ENCODE measurements around the gene ZNF518A.

Gene ZNF518A, protein sequence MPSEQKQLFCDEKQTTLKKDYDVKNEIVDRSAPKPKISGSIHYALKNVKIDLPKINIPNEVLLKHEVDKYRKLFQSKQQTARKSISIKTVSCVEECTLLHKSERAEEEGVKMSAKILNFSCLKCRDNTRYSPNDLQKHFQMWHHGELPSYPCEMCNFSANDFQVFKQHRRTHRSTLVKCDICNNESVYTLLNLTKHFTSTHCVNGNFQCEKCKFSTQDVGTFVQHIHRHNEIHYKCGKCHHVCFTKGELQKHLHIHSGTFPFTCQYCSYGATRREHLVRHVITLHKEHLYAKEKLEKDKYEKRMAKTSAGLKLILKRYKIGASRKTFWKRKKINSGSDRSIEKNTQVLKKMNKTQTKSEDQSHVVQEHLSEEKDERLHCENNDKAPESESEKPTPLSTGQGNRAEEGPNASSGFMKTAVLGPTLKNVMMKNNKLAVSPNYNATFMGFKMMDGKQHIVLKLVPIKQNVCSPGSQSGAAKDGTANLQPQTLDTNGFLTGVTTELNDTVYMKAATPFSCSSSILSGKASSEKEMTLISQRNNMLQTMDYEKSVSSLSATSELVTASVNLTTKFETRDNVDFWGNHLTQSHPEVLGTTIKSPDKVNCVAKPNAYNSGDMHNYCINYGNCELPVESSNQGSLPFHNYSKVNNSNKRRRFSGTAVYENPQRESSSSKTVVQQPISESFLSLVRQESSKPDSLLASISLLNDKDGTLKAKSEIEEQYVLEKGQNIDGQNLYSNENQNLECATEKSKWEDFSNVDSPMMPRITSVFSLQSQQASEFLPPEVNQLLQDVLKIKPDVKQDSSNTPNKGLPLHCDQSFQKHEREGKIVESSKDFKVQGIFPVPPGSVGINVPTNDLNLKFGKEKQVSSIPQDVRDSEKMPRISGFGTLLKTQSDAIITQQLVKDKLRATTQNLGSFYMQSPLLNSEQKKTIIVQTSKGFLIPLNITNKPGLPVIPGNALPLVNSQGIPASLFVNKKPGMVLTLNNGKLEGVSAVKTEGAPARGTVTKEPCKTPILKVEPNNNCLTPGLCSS (N-terminal part only)

DNA sequence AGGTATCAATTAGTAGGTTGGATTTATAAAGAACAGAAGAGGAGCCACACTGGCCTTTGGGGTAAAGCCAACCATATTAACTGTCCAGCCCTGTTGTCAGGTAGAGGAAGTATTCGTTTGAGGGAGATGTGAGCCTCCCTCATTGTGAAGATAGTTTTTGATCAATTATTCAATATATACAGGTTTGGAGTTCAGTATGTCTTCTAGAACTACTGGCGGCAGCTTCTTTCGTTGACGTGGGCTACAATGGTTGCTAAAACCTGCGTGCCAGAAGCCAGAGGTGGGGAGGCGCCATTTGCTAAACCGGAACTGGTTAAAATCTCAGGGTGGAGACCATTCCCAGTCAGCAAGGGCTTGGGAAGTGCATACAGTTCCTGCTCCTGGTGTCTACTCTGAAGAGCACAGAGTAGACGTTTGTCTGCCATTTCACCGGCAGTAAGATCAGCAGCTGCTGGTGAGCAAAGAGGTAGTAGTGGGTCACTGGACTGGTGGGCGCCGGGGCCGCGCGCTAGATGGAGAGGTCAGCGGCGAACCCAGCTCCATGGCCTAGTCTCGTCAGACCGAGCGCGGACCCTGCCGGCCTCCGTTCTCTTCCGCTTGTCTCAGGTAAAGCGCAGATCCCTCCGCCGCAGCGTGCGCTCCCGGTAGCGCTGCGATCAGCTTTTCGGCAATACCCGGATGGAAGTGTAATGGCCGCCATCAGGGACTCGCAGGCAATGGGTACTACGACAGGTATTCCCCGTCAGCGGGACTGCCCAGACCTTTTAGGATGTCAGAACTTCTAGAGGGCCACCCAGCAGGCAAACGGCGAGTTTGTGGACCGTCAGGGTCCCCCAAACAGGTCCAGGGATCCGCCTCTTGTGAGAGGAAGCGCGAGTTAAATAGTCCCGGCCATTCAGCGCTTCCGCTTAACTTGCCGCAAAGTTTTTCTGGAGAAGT is at the start of gene ZNF518A:
Gene ZNF518A, plus strand, starts transcription at position 911 of the 939 bp plus-strand sequence. CDS start 26,026 bp downstream, outside the sequence.
- TF ChIP-seq, protein P1, sequence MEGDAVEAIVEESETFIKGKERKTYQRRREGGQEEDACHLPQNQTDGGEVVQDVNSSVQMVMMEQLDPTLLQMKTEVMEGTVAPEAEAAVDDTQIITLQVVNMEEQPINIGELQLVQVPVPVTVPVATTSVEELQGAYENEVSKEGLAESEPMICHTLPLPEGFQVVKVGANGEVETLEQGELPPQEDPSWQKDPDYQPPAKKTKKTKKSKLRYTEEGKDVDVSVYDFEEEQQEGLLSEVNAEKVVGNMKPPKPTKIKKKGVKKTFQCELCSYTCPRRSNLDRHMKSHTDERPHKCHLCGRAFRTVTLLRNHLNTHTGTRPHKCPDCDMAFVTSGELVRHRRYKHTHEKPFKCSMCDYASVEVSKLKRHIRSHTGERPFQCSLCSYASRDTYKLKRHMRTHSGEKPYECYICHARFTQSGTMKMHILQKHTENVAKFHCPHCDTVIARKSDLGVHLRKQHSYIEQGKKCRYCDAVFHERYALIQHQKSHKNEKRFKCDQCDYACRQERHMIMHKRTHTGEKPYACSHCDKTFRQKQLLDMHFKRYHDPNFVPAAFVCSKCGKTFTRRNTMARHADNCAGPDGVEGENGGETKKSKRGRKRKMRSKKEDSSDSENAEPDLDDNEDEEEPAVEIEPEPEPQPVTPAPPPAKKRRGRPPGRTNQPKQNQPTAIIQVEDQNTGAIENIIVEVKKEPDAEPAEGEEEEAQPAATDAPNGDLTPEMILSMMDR (conservative IDR thresholded peaks at IDR 0.05): no peak
- TF ChIP-seq ZFX (IDR thresholded peaks at IDR 0.05): peak; percentile 82
- peak within 1 kb of the TSS; percentile 86 for H3K27ac ChIP-seq

DNA sequence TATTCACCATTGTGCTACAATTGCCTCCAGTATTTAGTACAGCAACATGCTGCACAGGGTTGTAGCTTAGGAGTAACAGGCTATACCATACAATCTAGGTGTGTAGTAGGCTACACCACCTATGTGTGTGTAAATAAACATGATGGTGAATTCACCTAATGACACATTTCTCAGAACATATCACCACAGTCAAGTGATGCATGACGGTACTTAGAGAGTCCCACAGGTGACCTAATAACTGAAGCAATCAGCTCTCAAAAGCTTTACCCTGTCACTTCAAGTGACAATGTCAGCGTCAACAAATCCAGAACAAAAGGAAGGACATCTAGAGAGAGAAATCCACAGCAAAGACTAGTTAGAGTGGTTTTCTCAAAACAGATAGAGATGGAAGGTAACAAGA is 47.9 kb upstream of the ZNF518A start:
- no peak for TF ChIP-seq ZFX (IDR thresholded peaks at IDR 0.05)
- TF ChIP-seq, protein P1 (conservative IDR thresholded peaks at IDR 0.05): no peak

DNA sequence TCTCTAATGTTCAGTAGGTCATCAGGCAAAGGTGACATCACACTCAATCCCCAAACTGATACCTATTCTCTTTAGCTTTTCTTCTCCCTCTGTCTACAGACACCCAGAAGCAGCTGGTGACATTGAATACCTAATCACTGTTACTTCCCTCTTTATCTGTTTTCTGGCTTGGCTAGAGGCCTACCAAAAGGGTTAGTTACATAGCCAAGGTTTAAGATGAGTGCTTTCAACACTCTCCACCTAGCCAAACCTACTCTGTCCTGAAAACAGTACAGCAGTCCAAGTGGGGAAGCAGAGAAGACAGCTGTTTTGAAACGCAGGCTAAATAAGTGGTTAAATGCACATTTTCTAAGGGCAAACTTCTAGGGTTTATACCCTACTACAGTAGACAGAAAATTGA is 47.3 kb upstream of the ZNF518A start:
- H3K27ac ChIP-seq: no peak overlapping the region
- no peak for TF ChIP-seq ZFX (IDR thresholded peaks at IDR 0.05)
- TF ChIP-seq, protein P1 (conservative IDR thresholded peaks at IDR 0.05): no peak

More for the DNA sequence above, 47.9 kb upstream of the ZNF518A start:
- H3K27ac ChIP-seq: no peak overlapping the region

DNA sequence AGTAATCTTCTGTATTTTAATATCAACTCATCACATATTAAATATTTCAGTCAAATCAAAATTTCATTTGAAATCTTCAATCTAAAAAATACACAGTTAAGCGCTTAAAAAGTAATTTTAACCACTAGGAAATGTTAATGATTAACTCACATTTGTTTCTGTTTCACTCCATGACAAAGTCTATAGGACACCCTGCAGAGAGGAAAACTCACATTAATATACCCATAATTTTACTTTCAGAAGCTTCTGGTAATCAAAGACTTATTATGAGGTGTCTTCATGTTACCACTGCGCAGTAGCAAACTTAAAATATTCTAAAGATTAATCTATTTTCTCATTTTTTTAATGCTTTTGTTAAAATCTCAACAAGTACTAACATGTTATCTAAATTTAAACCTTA is 41.0 kb upstream of the ZNF518A start:
- no peak overlapping the region; the same call in 1 of the 2 replicates for H3K27ac ChIP-seq
- no peak for TF ChIP-seq ZFX (IDR thresholded peaks at IDR 0.05)
- TF ChIP-seq, protein P1 (conservative IDR thresholded peaks at IDR 0.05): no peak

DNA sequence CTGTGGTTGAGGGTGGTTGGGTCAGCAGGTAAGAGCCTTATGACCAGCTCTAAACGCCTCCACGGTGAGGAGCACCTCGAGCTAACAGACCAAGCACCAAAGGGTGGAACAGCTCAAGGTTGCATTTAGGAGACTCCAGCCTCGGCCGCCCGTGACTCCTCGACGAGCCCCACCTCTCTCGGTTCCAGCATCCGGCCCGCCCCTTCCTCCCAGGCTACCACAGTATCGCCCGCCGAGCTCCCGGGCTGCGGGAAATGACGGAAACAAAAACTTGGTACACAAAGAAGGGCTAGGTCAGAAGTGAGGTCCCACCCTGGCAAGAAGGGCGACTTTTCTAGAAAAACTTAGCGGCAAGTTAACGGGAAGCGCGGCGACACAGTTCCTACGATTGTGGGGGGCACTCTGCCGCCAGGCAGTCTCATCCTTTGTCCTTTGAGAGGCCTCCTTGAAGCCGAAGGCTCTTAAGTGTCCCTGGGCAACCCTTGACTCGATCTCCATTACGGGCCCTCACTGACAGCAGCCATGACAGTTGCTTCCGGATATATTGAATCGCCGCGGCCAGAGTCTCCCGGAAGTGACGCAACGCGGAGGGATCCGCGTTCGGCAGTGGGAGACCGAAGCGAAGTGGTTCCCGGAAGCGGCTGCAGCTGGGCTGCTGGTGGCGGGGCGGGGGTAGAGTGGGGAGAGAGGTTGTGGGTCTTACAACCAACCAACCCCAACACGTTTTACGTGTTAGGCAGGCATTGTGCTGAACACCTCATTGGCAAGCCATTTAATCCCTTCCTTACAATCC is 40.2 kb upstream of the ZNF518A start:
- TF ChIP-seq ZFX (IDR thresholded peaks at IDR 0.05): no peak
- TF ChIP-seq, protein P1 (conservative IDR thresholded peaks at IDR 0.05): no peak
- H3K27ac ChIP-seq: peak overlapping the region; percentile 72

DNA sequence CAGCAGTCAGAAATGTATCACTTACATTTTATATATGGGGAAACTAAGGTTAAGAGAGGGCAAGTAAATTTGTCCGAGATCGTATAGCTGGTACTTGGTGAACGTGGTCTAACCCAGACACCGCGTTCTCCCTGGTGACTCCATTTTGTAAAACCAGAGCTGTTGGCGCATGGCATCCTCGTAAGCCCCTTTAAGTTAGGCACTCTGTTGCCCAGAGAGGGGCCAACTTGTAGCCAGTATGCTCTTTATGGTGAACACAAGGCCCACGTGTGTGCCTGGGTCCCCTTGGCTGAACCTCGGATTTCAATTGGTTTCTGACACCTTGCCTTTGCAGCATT is 39.7 kb upstream of the ZNF518A start:
- TF ChIP-seq, protein P1 (conservative IDR thresholded peaks at IDR 0.05): no peak
- no peak for TF ChIP-seq ZFX (IDR thresholded peaks at IDR 0.05)
- peak overlapping the region; percentile 72 for H3K27ac ChIP-seq

Data from C4-2B (cell line).